K562 (cell line): Measurements from ENCODE around the gene RALGAPA2. TPM values are rescaled to one million over a fixed set of nuclear protein-coding genes. Genes with fewer than 3 reads are reported as not detected.
A peak's percentile ranks its signal among the peaks of the same experiment; 100 is the strongest.

Experiments
- DEAF1 ChIP-seq: fragments of 450-650 bp; formaldehyde crosslinking; IDR thresholded peaks from 2 replicates; pipeline ENCODE4 v1.4.0; 2020; ENCODE audit warnings: mild to moderate bottlenecking, moderate library complexity
- E2F3 ChIP-seq: fragments of 250-450 bp; sonication (Bioruptor Pico); IDR thresholded peaks from 2 replicates; pipeline ENCODE4 v1.4.0; 2020; ENCODE audit warnings: mild to moderate bottlenecking
- EHMT2 ChIP-seq: fragments of 450-650 bp; IDR thresholded peaks from 2 replicates; pipeline ENCODE4 v1.6.1; 2018; ENCODE audit warnings: antibody characterized with exemption
- FOXA3 ChIP-seq, 2 experiments: fragments of 450-650 bp in 1 of 2; sonication (generic) in 1 of 2; formaldehyde crosslinking; IDR thresholded peaks in 1 of 2; conservative IDR thresholded peaks in 1 of 2; 2 replicates each; pipeline versions ENCODE4 v1.4.0 to v1.8.0; 2020 to 2022; ENCODE audit warnings: mild to moderate bottlenecking in 2 of 2, missing genetic modification reagents in 1 of 2
- KAT7 ChIP-seq: sonication (generic); formaldehyde crosslinking; IDR thresholded peaks from 2 replicates; pipeline ENCODE4 v1.8.0; 2022; ENCODE audit warnings: missing genetic modification reagents, mild to moderate bottlenecking, borderline replicate concordance
- POLR2AphosphoS5 ChIP-seq: IDR thresholded peaks from 2 replicates; pipeline ENCODE4 v1.6.1; 2011; ENCODE audit warnings: mild to moderate bottlenecking, low read depth, low read length, moderate library complexity; ENCODE audit not compliant: control insufficient read depth, insufficient read depth
- POLR2H ChIP-seq: IDR thresholded peaks from 2 replicates; pipeline ENCODE4 v1.6.1; 2016; ENCODE audit warnings: missing genetic modification characterization, low read depth, mild to moderate bottlenecking, control low read depth, missing compliant biosample characterization, moderate library complexity
- POLR3G ChIP-seq: IDR thresholded peaks from 2 replicates; pipeline ENCODE4 v1.6.1; 2011; ENCODE audit not compliant: insufficient read length, insufficient replicate concordance; ENCODE audit errors: extremely low read depth
- RBM22 ChIP-seq: fragments of 200-400 bp; formaldehyde crosslinking; IDR thresholded peaks from 2 replicates; pipeline ENCODE4 v1.6.1; 2018; ENCODE audit warnings: low read length, low read depth; ENCODE audit not compliant: poor library complexity, severe bottlenecking
- REST ChIP-seq, 2 experiments: fragments of 450-650 bp; formaldehyde crosslinking in 1 of 2; IDR thresholded peaks; 2 replicates each; pipeline versions ENCODE4 v1.4.0 to v1.6.1; 2014 to 2020; ENCODE audit warnings: mild to moderate bottlenecking in 2 of 2, borderline replicate concordance in 1 of 2, low read depth in 1 of 2
- SMC3 ChIP-seq: conservative IDR thresholded peaks from 2 replicates; pipeline ENCODE4 v1.6.1; 2011; ENCODE audit warnings: low read depth, low read length, improper control_type of control experiment; ENCODE audit not compliant: insufficient read depth
- SP2 ChIP-seq: IDR thresholded peaks from 2 replicates; pipeline ENCODE4 v1.6.1; 2011; ENCODE audit warnings: mild to moderate bottlenecking, low read depth, low read length, moderate library complexity; ENCODE audit not compliant: poor library complexity, severe bottlenecking; ENCODE audit errors: extremely low read depth
- ZKSCAN3 ChIP-seq: fragments of 250-450 bp; sonication (Bioruptor Pico); IDR thresholded peaks from 2 replicates; pipeline ENCODE4 v1.4.0; 2020
- ZNF146 ChIP-seq: IDR thresholded peaks from one replicate; pipeline ENCODE4 v1.6.1; 2018; ENCODE audit warnings: missing compliant biosample characterization; ENCODE audit not compliant: unreplicated experiment
- polyA plus RNA-seq, 8 experiments: library from polyadenylated mRNA; depleted of rRNA in 4 of 8; stranded (reverse) in 5 of 8; unstranded in 3 of 8; fragments of >200 nt; fragmentation: Nextera tagmentation in 2 of 8; fragmentation: Illumina TruSeq in 1 of 8; extraction: Ambion mirVana in 2 of 8; extraction: Trizol in 1 of 8; gene quantifications; 2 replicates each; pipeline versions ENCODE4 v1.2.1 to v1.2.3, GENCODE V29; 2011 to 2014; ENCODE audit warnings: inconsistent platforms in 1 of 8, missing spikeins in 1 of 8
- total RNA-seq, 7 experiments: library from RNA; depleted of rRNA in 6 of 7; stranded (reverse); fragments of >200 nt in 6 of 7; fragmentation: Illumina TruSeq in 2 of 7; extraction: Trizol in 2 of 7; gene quantifications; 2 replicates each; pipeline versions ENCODE4 v1.2.1 to v1.2.3, GENCODE V29; 2011 to 2021; ENCODE audit warnings: low replicate concordance in 1 of 7

Gene RALGAPA2
- total and polyA plus RNA-seq, 9 of the 15 experiments (the other 6 are each of a cell fraction or from before 2014, with no cell fraction given) = 0.35 to 2.7 (median 1.4) TPM

GRCh38 chr20:20568604-20569205 is 143.7 kb downstream of the RALGAPA2 start (continued):
- 0 out of 2 replicates have a peak, but pooled peaks have one; percentile 14 for TF ChIP-seq SMC3
- TF ChIP-seq KAT7 = no peak
- TF ChIP-seq FOXA3 (CRISPR knock-in tag; conservative IDR thresholded peaks at IDR 0.05 in 1 of 2, IDR thresholded peaks at IDR 0.05 in 1 of 2) = no peak
- no peak for TF ChIP-seq ZKSCAN3 (CRISPR knock-in tag)
- TF ChIP-seq ZNF146 (CRISPR knock-in tag) = no peak
- peak; percentile 50; the same call in 1 of the 2 replicates for TF ChIP-seq DEAF1
- no peak for TF ChIP-seq RBM22
- no peak for TF ChIP-seq E2F3 (CRISPR knock-in tag)
- no peak for TF ChIP-seq POLR2AphosphoS5
- TF ChIP-seq POLR2H (tag) = no peak
- peak; percentile 40; the same call in 1 of the 2 replicates for TF ChIP-seq REST (IDR thresholded peaks at IDR 0.05; ENCODE audit: borderline replicate concordance)
- TF ChIP-seq REST (CRISPR knock-in tag; IDR thresholded peaks at IDR 0.05; ENCODE audit: low read depth) = no peak
- no peak for TF ChIP-seq EHMT2
- no peak for TF ChIP-seq SP2
- TF ChIP-seq POLR3G = no peak
